H9 (cell line): ENCODE measurements around the gene GPC6. TPM values are rescaled to one million over a fixed set of nuclear protein-coding genes. Genes with fewer than 3 reads are reported as not detected.

Experiments
- DNase-seq: peaks from one replicate; pipeline ENCODE4 v3.0.0-alpha.2; 2017
- H2AFZ ChIP-seq: one replicate; pipeline ENCODE4 v1.6.1; 2013; ENCODE audit warnings: mild to moderate bottlenecking, low read length, control low read depth, moderate library complexity
- H2AK5ac ChIP-seq: 2 replicates; pipeline ENCODE4 v1.6.1; 2013; ENCODE audit warnings: low read length, control low read depth, mixed read lengths; ENCODE audit not compliant: insufficient read length
- H2BK120ac ChIP-seq: one replicate; pipeline ENCODE4 v1.6.1; 2013; ENCODE audit warnings: low read depth, mild to moderate bottlenecking, low read length, control low read depth, inconsistent platforms; ENCODE audit not compliant: poor library complexity, severe bottlenecking
- H2BK12ac ChIP-seq: 2 replicates; pipeline ENCODE4 v1.6.1; 2013; ENCODE audit warnings: low read length, control low read depth, mixed read lengths, low read depth; ENCODE audit not compliant: insufficient read length
- H2BK15ac ChIP-seq: 2 replicates; pipeline ENCODE4 v1.6.1; 2013; ENCODE audit warnings: low read depth, low read length, control low read depth
- H2BK20ac ChIP-seq: one replicate; pipeline ENCODE4 v1.6.1; 2013; ENCODE audit warnings: low read depth, mild to moderate bottlenecking, low read length, control low read depth, inconsistent platforms; ENCODE audit not compliant: poor library complexity, severe bottlenecking
- H2BK5ac ChIP-seq: 2 replicates; pipeline ENCODE4 v1.6.1; 2013; ENCODE audit warnings: low read length, control low read depth, mixed read lengths; ENCODE audit not compliant: insufficient read length
- H3K14ac ChIP-seq: 2 replicates; pipeline ENCODE4 v1.6.1; 2013; ENCODE audit warnings: low read length, control low read depth; ENCODE audit not compliant: insufficient read depth
- H3K18ac ChIP-seq: 2 replicates; pipeline ENCODE4 v1.6.1; 2013; ENCODE audit warnings: low read depth, mild to moderate bottlenecking, mixed read lengths, low read length, control low read depth; ENCODE audit not compliant: insufficient read length
- H3K23ac ChIP-seq: 2 replicates; pipeline ENCODE4 v1.6.1; 2013; ENCODE audit warnings: low read length, control low read depth, mixed read lengths, low read depth; ENCODE audit not compliant: insufficient read length
- H3K23me2 ChIP-seq: 2 replicates; pipeline ENCODE4 v1.6.1; 2013; ENCODE audit warnings: low read depth, mild to moderate bottlenecking, mixed read lengths, low read length, control low read depth; ENCODE audit not compliant: insufficient read length, poor library complexity, severe bottlenecking
- H3K27ac ChIP-seq: 2 replicates; pipeline ENCODE4 v1.5.1; 2013; ENCODE audit warnings: low read length, control low read depth, mixed read lengths, low read depth; ENCODE audit not compliant: insufficient read length
- H3K27me3 ChIP-seq: 2 replicates; pipeline ENCODE4 v1.6.1; 2013; ENCODE audit warnings: low read length, control low read depth, inconsistent platforms; ENCODE audit not compliant: insufficient read depth
- H3K4ac ChIP-seq: 2 replicates; pipeline ENCODE4 v1.6.1; 2013; ENCODE audit warnings: low read depth, mild to moderate bottlenecking, control low read depth, inconsistent platforms, low read length, moderate library complexity
- H3K4me1 ChIP-seq: 2 replicates; pipeline ENCODE4 v1.6.1; 2013; ENCODE audit warnings: low read length, control low read depth, inconsistent platforms; ENCODE audit not compliant: insufficient read depth
- H3K4me2 ChIP-seq: 2 replicates; pipeline ENCODE4 v1.6.1; 2013; ENCODE audit warnings: low read length, control low read depth, mixed read lengths; ENCODE audit not compliant: insufficient read length, insufficient read depth
- H3K56ac ChIP-seq: 2 replicates; pipeline ENCODE4 v1.6.1; 2013; ENCODE audit warnings: low read depth, mild to moderate bottlenecking, mixed read lengths, low read length, control low read depth; ENCODE audit not compliant: insufficient read length
- H3K79me1 ChIP-seq: 2 replicates; pipeline ENCODE4 v1.6.1; 2013; ENCODE audit warnings: low read depth, mild to moderate bottlenecking, moderate library complexity, low read length, control low read depth, inconsistent platforms; ENCODE audit not compliant: insufficient read depth, poor library complexity, severe bottlenecking
- H3K79me2 ChIP-seq: 2 replicates; pipeline ENCODE4 v1.6.1; 2013; ENCODE audit warnings: low read length, control low read depth, inconsistent platforms; ENCODE audit not compliant: insufficient read depth
- H3K9ac ChIP-seq: 2 replicates; pipeline ENCODE4 v1.6.1; 2013; ENCODE audit warnings: low read length, control low read depth, mixed read lengths; ENCODE audit not compliant: insufficient read length; ENCODE audit errors: extremely low read depth
- H3K9me3 ChIP-seq: one replicate; pipeline ENCODE4 v1.6.1; 2013; ENCODE audit warnings: low read depth, low read length, inconsistent platforms; ENCODE audit not compliant: control insufficient read depth
- H3T11ph ChIP-seq: one replicate; pipeline ENCODE4 v1.6.1; 2013; ENCODE audit warnings: mild to moderate bottlenecking, low read length, control low read depth, inconsistent platforms
- H4K20me1 ChIP-seq: one replicate; pipeline ENCODE4 v1.6.1; 2013; ENCODE audit not compliant: control insufficient read depth, insufficient read length, insufficient read depth
- H4K5ac ChIP-seq: 2 replicates; pipeline ENCODE4 v1.6.1; 2013; ENCODE audit warnings: low read depth, mild to moderate bottlenecking, mixed read lengths, low read length, control low read depth; ENCODE audit not compliant: insufficient read length
- H4K8ac ChIP-seq: replicated peaks from 2 replicates; pipeline ENCODE4 v1.6.1; 2013; ENCODE audit warnings: low read length, control low read depth, mixed read lengths, low read depth; ENCODE audit not compliant: insufficient read length
- H4K91ac ChIP-seq: 2 replicates; pipeline ENCODE4 v1.6.1; 2013; ENCODE audit warnings: low read depth, mild to moderate bottlenecking, moderate library complexity, mixed read lengths, low read length, control low read depth; ENCODE audit not compliant: insufficient read length
- H3K27ac Mint-ChIP-seq, 3 experiments: 2 replicates in 2 of 3; 3 replicates in 1 of 3; pipeline ENCODE4 v1.8.0; 2020 to 2021; ENCODE audit warnings: mixed read lengths in 3 of 3, mild to moderate bottlenecking in 1 of 3, moderate library complexity in 1 of 3
- H3K27me3 Mint-ChIP-seq: 2 replicates; pipeline ENCODE4 v1.8.0; 2021; ENCODE audit warnings: low read depth, mild to moderate bottlenecking, moderate library complexity, mixed read lengths
- H3K36me3 Mint-ChIP-seq, 3 experiments: 2 replicates in 2 of 3; 3 replicates in 1 of 3; pipeline ENCODE4 v1.8.0; 2020 to 2021; ENCODE audit warnings: low read depth in 3 of 3, mixed read lengths in 3 of 3; ENCODE audit not compliant: insufficient read depth in 1 of 3
- H3K4me1 Mint-ChIP-seq, 2 experiments: 2 replicates each; pipeline ENCODE4 v1.8.0; 2020; ENCODE audit warnings: mixed read lengths in 2 of 2
- H3K4me3 Mint-ChIP-seq, 2 experiments: 2 replicates in 1 of 2; 3 replicates in 1 of 2; pipeline ENCODE4 v1.8.0; 2020 to 2021; ENCODE audit warnings: mild to moderate bottlenecking in 2 of 2, mixed read lengths in 2 of 2, moderate library complexity in 1 of 2
- H3K9me3 Mint-ChIP-seq, 2 experiments: 2 replicates in 1 of 2; 3 replicates in 1 of 2; pipeline ENCODE4 v1.8.0; 2020; ENCODE audit warnings: mild to moderate bottlenecking in 2 of 2, mixed read lengths in 2 of 2, moderate library complexity in 1 of 2
- WGBS: extraction: QIAGEN DNeasy Blood & Tissue Kit; methylation state at CpG from one replicate; pipeline ENCODE4 v1.1.7; 2013; ENCODE audit warnings: missing lambda C conversion rate, low lambda C conversion rate, mixed read lengths; ENCODE audit not compliant: insufficient read length; ENCODE audit errors: extremely low coverage; 5-methylcytosine and 5-hydroxymethylcytosine counted together
- total RNA-seq: library from RNA; stranded (reverse); gene quantifications from 2 replicates; pipeline ENCODE4 v1.2.1, GENCODE V29; 2021
- TF ChIP-seq, protein P1 (sequence below): fragments of 200-600 bp; sonication (generic); conservative IDR thresholded peaks from 3 replicates; pipeline ENCODE4 v1.8.0; 2021; ENCODE audit warnings: antibody characterized with exemption, mild to moderate bottlenecking

The GPC6 gene
- total RNA-seq, 1 experiment from 2014 or later = 15.6 TPM

DNA sequence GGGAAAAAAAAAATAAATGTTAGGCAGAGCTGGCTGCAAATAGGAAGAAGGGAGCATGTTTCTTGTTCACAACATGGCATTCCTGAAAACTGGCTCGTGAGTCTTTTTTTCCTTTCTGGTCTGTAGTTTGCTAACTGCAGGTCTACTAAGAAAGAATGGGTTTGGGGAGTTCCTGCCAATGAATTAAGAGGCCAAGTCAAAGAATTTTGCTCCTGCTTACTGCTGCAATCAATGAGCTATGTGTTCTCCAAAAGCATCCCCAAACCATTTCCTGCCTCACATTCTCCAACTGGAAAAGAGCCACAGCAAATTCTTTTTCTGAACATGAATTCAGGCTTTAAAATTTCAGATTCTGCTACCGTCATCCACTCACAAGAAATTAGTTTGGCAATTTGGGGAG, 1164.3 kb downstream of the GPC6 start:
- no peak overlapping the region for H3K18ac ChIP-seq
- H3K23me2 ChIP-seq = no peaks in the 10 kb centered on the region
- no peak overlapping the region for H4K5ac ChIP-seq
- H3K27me3 Mint-ChIP-seq = no peaks in the 10 kb centered on the region
- no peak overlapping the region for H2AK5ac ChIP-seq
- no peaks in the 10 kb centered on the region for H3K79me2 ChIP-seq
- H2BK5ac ChIP-seq = no peak overlapping the region
- H2AFZ ChIP-seq = no peak overlapping the region
- H2BK15ac ChIP-seq = no peak overlapping the region
- H4K91ac ChIP-seq = no peak overlapping the region
- no peak overlapping the region for H4K8ac ChIP-seq
- H3K79me1 ChIP-seq = no peaks in the 10 kb centered on the region
- H3K27ac Mint-ChIP-seq = no peak overlapping the region
- no peak overlapping the region for H3K9ac ChIP-seq
- H3K4ac ChIP-seq = no peak overlapping the region
- H2BK12ac ChIP-seq = no peak overlapping the region
- H3K4me1 Mint-ChIP-seq = peaks cover 18 to 20% of the 10 kb centered on the region in 2 experiments
- no peaks in the 10 kb centered on the region for H3K9me3 ChIP-seq
- TF ChIP-seq, protein P1, sequence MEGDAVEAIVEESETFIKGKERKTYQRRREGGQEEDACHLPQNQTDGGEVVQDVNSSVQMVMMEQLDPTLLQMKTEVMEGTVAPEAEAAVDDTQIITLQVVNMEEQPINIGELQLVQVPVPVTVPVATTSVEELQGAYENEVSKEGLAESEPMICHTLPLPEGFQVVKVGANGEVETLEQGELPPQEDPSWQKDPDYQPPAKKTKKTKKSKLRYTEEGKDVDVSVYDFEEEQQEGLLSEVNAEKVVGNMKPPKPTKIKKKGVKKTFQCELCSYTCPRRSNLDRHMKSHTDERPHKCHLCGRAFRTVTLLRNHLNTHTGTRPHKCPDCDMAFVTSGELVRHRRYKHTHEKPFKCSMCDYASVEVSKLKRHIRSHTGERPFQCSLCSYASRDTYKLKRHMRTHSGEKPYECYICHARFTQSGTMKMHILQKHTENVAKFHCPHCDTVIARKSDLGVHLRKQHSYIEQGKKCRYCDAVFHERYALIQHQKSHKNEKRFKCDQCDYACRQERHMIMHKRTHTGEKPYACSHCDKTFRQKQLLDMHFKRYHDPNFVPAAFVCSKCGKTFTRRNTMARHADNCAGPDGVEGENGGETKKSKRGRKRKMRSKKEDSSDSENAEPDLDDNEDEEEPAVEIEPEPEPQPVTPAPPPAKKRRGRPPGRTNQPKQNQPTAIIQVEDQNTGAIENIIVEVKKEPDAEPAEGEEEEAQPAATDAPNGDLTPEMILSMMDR = no peak
- no peak overlapping the region for H3K27ac ChIP-seq
- no CpG with 5 or more reads among the region's 2 CpGs for WGBS
- H3K56ac ChIP-seq = no peak overlapping the region
- peaks cover 2% of the 10 kb centered on the region; the same call in 1 of the 2 replicates for H3K4me1 ChIP-seq
- H3K27me3 ChIP-seq = no peaks in the 10 kb centered on the region
- no peak overlapping the region for H3K4me2 ChIP-seq
- H3K23ac ChIP-seq = no peak overlapping the region
- H3K14ac ChIP-seq = no peak overlapping the region
- H4K20me1 ChIP-seq = no peaks in the 10 kb centered on the region
- H2BK20ac ChIP-seq = no peak overlapping the region
- DNase-seq = no peak
- H3K4me3 Mint-ChIP-seq = no peak overlapping the region
- no peaks in the 10 kb centered on the region for H3K9me3 Mint-ChIP-seq
- no peak overlapping the region for H2BK120ac ChIP-seq
- no peaks in the 10 kb centered on the region for H3K36me3 Mint-ChIP-seq
- H3T11ph ChIP-seq = no peak overlapping the region
